GM08714 (cell line): ENCODE results near the gene PRADC1.

ENCODE experiments used
- H3K4me3 ChIP-seq: fragments of 200-500 bp; sonication (Bioruptor generic); 2 replicates; pipeline ENCODE4 v1.5.1; 2014; ENCODE audit warnings: mild to moderate bottlenecking, low read length, inconsistent platforms
- ZNF274 ChIP-seq: IDR thresholded peaks from 2 replicates; pipeline ENCODE4 v1.6.1; 2012; ENCODE audit warnings: mild to moderate bottlenecking, low read depth, low read length

Gene PRADC1

DNA sequence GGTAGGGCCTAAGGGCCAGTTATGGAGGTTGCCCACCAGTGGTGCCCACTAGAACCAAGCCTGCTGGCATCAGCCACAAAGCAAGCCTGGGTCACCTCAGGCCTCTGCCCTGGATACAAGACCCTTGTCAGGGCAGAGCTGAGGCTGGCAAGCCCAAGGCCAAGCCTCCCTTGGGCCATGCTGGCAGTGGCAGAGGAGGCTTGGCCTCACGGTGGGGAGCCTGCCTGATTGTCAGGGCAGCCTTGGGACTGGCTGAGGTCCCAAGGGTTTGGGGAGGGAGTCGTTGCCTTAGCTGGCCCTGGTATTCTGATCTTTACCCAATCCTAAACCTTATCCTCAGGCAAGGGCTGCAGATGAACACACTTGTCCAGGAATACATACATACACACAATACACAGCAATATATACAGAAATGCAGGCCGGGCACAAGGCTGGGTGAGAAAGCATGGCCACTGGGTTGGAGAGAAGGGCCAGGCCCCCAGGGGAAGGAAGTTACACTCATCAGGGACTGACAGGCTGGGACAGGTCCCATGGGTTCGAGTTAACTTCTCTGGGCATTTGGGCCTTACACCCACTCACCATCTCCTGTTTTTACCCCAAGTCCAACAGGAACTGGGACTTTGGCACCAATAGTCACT, 22.1 kb upstream of the PRADC1 start:
- no peak overlapping the region for H3K4me3 ChIP-seq
- TF ChIP-seq ZNF274, result no peak

DNA sequence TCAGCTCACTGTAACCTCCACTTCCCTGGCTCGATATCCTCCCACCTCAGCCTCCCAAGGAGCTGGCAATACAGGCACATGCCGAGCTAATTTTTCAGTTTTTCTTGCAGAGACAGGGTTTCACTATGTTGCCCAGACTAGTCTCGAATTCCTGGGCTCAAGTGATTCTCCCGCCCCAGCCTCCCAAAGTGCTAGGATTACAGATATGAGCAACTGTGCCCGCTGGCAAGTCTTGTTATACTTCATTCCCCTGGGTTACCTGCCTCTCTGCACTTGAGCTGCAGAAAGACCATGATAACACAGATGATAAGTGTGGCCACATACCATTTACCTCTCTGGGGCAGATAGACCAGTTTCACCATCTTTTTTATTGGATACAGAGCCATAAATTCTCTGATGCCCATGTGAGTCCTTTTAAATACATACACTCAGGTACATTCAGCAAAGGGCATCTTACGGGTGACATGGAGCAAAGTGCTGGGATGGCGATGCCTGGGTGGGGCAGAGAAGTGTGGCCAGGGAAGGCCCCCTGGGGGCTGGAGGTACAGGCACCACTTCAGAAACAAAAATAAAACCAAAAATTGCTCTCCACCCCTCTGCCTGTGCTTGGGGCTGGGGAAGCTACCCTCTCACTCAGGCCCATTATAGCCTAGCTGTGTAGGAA, 21.4 kb upstream of the PRADC1 start:
- TF ChIP-seq ZNF274, result no peak
- H3K4me3 ChIP-seq, result no peak overlapping the region

DNA sequence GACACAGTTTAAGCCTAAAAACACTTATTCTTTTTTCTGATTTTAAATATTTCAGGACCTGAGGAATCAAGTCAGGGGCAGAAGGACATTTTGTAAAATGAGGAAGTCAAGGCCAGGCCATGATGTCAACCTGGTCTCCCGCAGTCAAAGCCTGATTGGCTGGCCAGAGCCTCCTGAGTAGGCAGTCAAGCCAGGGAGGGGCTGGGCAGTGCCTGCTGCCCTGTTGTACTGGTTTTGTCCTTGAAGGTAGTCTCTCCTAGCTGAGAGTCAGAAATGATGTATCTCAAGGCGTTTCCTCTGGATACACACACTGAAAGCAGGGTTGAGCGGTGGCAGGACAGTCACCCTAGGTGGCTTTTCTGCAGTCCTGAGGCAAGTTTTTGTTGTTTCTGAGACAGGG, 20.9 kb upstream of the PRADC1 start:
- no peak for TF ChIP-seq ZNF274
- H3K4me3 ChIP-seq, result no peak overlapping the region

DNA sequence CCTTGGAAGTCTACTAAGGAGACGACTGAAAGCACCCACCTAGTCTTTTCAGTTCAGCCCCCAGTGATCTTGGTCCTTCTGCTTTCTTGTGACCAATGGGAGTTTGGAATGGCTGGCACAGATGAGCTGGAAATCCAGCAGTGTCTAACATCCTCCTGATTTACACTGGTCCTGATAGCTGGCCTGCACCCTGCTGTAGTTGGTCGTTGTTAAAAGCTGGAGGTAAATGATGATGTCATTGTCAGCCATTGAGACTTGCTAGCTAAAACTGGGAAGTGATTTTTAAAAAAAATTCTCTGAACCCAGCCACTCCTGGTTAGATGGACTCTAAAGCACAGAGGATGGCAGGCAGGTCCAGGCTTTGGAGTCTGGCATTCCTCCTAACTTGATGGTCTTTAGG, 20.4 kb upstream of the PRADC1 start:
- H3K4me3 ChIP-seq, result no peak overlapping the region
- no peak for TF ChIP-seq ZNF274

DNA sequence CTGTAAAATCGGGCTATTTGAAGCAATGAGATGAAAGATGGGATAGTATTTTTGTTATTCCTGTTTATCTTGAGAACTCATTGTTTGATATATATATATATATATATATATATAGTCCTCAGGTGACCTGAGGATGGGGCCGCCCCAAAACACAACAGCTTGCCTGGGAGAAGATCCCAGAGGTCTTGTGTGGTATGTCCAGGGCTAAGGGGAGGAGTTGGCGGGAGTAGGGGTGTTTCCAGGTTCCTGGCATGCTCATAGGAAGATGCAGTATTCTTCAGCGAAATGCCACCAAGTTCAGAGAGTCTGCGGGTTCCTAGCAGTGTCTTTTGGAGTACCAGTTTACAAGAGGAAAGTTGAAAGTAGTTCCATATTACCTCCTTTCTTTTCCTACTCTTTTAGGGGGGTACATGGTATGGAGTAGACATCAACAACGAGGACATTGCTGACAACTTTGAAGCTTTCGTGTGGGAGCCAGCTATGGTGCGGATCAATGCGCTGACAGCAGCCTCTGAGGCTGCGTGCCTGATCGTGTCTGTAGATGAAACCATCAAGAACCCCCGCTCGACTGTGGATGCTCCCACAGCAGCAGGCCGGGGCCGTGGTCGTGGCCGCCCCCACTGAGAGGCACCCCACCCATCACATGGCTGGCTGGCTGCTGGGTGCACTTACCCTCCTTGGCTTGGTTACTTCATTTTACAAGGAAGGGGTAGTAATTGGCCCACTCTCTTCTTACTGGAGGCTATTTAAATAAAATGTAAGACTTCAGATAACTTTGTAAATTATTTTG, 19.4 kb upstream of the PRADC1 start:
- H3K4me3 ChIP-seq, result no peak overlapping the region
- TF ChIP-seq ZNF274, result no peak

DNA sequence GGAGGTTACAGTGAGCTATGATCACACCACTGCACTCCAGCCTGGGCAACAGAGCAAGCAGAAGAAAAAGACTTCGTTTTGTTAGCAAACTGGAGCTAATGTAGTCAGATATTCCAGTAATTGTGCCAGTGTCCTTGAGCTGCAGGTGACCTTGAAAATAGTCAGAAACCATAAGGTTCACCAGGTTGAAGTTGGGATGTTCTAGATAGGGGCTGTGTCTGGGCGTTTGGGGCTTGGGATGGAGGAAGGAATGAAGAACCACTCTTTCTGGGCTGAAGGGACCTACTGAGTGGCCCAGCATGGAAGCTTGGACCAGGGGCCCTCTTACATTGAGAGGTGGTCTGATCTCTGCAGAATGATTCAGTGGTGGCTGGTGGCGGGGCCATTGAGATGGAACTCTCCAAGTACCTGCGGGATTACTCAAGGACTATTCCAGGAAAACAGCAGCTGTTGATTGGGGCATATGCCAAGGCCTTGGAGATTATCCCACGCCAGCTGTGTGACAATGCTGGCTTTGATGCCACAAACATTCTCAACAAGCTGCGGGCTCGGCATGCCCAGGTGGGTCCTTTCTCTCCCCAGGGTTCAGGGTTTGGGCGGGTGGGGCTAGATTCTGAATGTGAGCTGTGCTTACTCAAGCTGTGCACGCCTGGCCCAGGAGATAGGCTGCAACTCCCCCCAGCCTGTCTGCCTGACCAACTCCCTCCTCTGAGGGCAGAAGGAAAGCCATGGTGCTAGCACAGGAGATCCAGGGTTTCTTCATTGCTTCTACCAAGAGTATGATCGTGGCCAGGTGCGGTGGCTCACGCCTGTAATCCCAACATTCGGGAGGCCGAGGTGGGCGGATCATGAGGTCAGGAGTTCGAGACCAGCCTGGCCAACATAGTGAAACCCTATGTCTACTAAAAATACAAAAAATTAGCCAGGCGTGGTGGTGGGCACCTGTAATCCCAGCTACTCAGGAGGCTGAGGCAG, 18.1 kb upstream of the PRADC1 start:
- no peak for TF ChIP-seq ZNF274
- no peak overlapping the region for H3K4me3 ChIP-seq

DNA sequence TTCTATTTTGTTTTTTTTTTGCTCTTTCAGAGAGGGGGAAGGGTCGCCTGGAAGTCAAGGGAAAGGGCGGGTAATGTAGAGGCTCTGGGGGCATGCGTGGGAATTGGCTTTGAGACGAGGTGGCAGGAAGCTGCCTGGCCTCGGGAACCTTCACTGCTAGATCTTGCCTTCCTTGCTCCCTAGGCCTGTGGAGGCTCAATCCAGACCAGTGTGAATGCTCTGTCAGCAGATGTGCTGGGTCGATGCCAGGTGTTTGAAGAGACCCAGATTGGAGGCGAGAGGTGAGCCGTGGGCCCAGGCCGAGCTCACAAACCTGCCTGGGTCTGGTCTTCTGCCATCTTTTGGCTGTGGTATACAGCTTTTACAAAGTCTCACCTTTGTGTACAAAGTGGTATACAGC, 16.6 kb upstream of the PRADC1 start:
- no peak overlapping the region for H3K4me3 ChIP-seq
- TF ChIP-seq ZNF274, result no peak

DNA sequence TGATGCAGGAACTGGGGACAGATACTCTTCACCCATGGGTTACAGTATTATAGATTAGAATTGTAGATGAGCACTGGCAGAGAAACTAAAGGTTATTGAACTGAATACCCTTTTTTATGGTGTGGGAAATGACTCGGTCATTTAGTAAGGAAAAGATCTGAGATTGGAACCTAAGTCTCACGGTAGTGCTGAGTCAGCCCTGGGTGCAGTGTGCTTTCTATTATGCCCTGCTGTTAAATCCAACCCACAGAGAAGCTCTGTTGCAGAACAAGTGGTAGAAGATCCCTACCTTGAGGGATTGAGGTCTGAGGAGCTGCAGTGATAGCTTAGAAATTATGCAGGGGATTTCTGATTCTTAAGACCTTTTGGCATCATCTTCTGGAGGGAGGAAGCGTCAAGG, 13.8 kb upstream of the PRADC1 start:
- no peak overlapping the region for H3K4me3 ChIP-seq
- no peak for TF ChIP-seq ZNF274

DNA sequence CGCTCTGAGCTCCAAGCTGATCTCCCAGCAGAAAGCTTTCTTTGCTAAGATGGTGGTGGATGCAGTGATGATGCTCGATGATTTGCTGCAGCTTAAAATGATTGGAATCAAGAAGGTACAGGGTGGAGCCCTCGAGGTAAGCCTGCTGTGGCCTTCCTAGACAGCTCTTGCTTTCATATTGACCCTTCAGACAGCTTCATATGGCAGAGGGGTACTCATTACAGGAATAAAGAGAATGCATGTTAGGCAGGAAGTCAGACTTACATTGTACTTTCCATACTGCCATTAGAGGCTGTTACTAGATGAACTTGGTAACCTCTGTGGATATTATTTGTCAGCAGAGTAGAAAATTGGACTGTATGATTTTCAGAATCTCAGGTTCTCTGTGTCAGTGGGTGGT, 11.5 kb upstream of the PRADC1 start:
- TF ChIP-seq ZNF274, result no peak
- H3K4me3 ChIP-seq, result no peak overlapping the region

DNA sequence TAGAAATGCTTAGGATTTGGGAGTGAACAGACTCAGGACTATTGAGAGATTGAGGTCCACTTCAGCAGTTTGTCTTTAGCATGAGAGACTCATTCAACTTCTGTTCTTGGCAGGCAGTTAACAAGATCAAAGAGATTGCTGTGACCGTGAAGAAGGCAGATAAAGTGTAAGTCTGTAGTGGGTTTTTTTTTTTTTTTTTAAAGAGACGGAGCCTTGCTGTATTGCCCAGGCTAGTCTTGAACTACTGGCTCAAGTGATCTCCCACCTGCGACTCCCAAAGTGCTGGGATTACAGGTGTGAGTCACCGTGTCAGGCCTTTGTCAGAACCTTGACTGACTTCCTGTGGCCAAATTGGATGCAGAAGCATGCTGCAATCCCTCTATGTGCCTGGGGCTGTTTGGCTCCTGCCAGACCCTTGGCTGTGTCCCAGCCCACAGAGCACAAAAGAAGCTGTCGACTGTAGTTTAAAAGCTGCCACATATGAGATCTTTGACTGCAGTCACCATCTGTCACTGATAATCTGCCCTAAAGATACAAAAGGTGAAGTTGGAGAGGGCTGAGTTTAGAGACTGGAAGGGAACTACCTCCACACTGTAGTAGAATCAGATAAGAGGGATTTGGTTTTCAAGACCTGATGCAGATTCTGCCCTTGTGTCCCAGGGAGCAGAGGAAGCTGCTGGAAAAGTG, 11.0 kb upstream of the PRADC1 start:
- no peak overlapping the region for H3K4me3 ChIP-seq
- TF ChIP-seq ZNF274, result no peak

DNA sequence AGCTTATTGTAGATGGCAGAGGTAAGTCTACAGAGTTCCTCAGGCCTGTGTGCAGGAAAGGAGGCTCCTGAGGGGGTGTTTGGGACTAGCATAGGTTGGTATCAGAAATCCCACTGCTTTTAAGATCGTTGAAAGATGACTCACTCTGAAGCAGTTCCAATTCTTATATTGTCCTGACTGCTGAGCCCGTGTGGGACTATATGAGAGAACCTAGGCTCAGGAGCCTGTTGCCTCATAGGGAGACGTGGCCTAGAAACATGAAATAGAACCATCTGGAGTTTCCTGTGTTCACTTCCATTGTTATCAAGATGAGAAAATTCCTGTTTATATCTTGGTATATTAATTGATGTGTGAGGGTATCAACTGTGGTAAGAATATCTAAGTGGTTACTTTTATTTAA, 6.7 kb upstream of the PRADC1 start:
- TF ChIP-seq ZNF274, result no peak
- H3K4me3 ChIP-seq, result no peak overlapping the region

DNA sequence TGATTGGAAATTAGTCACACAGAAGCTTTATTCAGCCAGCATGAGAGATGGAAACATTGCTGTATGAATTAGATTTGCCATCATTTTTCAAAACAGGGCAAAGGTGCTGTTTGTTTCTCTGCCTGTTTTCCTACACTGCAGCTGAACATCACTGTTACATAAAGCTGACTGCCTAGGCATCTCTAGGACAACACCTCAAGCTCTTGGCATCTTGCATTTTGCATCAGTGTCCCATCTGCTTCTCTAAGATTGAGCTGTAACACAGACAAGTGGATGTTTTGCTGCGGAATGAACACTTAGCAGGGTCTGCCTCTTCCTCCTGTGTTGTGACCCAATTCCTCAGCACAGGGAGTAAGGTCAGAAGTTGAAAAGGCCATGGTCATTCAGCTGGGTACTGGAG, 5.9 kb upstream of the PRADC1 start:
- TF ChIP-seq ZNF274, result no peak
- H3K4me3 ChIP-seq, result no peak overlapping the region

DNA sequence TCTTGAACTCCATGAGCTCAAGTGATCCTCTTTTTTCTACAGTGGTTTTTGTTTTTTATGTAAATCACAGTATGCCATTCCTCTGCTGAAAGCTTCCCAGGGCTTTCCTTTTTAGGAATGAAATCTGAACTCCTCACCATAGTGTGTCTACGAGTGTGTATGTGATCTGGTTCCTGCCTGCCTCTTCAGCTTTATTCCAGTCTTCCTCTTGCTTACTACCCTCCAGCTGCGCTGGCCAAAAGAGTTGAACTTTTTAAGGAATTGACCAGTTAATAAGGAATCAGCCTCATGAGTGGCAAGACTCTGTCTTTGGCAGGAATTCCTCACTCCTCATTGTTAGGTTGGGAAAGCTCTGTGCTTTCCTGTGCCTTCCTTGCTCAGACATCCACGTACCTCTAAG, 5.1 kb upstream of the PRADC1 start:
- no peak overlapping the region for H3K4me3 ChIP-seq
- no peak for TF ChIP-seq ZNF274

DNA sequence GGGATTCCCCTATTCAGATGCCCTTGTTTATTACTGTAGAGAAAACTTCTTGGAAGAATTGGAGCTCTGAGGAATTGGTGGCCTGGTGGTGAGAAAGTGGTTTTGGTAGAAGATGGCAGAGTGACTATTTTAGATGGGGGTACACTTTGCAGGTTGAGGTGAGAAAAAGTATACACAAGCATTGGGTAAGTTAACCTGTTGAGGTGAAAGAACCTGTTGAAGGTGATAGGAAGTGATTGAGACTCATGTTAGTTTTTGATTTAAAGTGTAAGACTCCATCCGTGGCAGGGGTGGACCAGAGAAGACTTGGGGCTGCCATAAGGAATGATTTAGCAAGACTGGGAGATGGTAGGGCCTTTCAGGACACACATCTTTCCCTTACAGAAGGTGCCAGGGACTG, 4.1 kb upstream of the PRADC1 start:
- no peak overlapping the region for H3K4me3 ChIP-seq
- no peak for TF ChIP-seq ZNF274
